Stimulated activated CD8-positive, alpha-beta memory T cell treated with anti-CD3 and anti-CD28 coated beads, Interleukin-7, amount 100 ng/mL, for 48 hours (primary cell): ENCODE data around the gene PLEKHG4.

Experiments
- DNase-seq, 2 donors: peaks; one replicate each; pipeline ENCODE4 v3.0.0-alpha.2; 2020; ENCODE audit warnings: low read depth in 1 of 2; ENCODE audit errors: extremely low read depth in 1 of 2

PLEKHG4 gene

GRCh38 chr16:67264277-67264676 is 15.1 kb upstream of the PLEKHG4 start:
- no peak for DNase-seq

DNA sequence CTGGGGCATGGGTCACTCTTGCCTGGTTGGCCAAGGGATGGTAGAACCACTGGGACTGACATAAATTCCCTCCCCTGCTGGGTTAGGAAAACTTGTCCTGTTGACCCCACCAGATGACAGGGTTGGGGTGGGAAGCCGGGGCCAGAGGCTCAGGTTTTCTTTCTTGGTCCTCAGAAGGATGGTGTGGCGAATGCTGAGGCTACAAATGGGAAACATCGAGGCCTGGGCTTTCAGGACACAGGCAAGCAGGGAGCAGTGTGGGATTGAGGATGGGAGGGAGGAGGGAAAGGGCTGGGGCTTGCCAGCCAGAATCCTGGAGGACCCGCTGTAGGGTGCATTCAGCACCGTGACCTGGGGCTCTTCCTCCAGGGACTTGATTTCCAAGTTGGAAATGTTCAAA is 14.5 kb upstream of the PLEKHG4 start:
- DNase-seq = no peak

DNA sequence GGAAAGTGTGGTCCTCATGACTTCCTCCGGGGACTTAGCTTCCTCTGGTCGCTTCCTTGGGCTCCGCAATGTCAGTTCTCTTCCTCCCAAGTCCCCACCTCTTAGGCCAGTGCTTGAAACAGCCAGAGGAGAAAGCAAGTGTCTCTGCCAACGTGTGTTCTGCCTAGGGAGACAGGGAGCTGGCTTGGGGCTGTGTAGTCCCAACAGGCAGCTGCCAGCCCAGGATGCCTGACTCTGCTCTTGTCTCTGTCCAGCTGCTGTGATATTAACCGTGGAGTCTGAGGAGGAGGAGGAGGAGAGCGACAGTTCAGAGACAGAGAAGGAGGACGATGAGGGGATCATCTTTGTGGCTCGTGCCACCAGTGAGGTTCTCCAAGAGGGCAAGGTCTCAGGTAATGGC is 13.5 kb upstream of the PLEKHG4 start:
- DNase-seq = no peak

DNA sequence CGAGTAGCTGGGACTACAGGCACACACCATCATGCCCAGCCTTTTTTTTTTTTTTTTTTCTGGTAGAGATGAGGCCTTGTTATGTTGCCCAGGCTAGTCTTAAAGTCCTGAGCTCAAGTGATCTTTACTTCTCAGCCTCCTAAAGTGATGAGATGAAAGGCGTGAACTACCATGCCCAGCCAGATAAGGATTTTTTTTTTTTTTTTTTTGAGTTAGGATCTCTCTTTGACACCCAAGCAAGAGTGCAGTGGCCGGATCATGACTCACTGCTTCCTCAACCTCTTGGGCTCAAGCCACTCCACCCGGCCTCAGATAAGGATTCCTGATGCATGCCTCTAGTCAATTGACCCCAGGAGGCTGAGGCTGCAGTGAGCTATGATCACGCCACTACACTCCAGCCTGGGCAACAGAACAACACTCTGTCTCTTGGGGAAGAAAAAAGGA is 11.2 kb upstream of the PLEKHG4 start:
- no peak for DNase-seq

GRCh38 chr16:67269766-67270165 is 9.6 kb upstream of the PLEKHG4 start:
- DNase-seq = no peak

DNA sequence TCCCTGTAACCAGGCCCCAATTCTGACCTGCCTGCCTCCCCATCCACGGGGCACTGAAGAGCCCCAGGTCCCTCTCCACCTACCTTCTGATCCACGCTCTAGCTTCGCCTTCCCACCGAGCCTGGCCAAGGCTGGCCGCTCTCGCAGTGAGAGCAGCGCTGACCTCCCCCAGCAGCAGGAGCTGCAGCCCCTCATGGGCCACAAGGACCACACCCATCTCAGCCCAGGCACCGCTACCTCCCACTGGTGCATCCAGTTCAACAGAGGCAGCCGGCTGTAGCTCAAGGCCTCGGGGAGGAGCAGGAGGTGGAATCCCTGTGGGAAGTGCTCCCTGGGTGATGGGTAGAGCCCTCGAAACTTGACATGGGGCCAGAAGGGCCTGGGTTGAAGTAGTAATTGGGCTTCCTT is 8.4 kb upstream of the PLEKHG4 start:
- DNase-seq = no peak

DNA sequence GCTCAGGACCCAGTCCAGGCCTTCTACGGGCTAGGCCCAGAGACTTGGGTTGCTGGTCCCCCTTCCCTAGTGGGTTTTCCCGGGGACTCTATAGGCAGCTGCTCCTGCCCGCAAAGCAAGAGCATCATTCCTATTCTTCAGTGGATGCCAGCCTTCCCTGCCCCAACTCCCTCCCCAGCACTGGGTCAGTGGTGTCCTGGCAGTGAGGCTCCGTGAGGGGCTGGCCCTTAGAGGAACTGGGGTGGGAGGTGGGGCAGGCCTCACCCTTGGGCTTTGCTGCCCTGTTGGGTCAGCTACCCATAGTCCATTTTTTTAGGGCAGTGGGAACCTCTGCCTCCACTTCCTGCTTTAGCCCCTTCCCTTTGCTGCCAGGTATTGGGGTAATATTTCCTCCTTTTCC is 7.9 kb upstream of the PLEKHG4 start:
- no peak for DNase-seq

- no peak for DNase-seq
These were observed 4.0 kb upstream of the PLEKHG4 start for GRCh38 chr16:67275321-67275720.

GRCh38 chr16:67277294-67277998 is 1.9 kb upstream of the PLEKHG4 start:
- DNase-seq = peak in 1 of 2 donors; percentile 42

- no peak for DNase-seq
These were observed 1.1 kb upstream of the PLEKHG4 start for GRCh38 chr16:67277999-67278772.

DNA sequence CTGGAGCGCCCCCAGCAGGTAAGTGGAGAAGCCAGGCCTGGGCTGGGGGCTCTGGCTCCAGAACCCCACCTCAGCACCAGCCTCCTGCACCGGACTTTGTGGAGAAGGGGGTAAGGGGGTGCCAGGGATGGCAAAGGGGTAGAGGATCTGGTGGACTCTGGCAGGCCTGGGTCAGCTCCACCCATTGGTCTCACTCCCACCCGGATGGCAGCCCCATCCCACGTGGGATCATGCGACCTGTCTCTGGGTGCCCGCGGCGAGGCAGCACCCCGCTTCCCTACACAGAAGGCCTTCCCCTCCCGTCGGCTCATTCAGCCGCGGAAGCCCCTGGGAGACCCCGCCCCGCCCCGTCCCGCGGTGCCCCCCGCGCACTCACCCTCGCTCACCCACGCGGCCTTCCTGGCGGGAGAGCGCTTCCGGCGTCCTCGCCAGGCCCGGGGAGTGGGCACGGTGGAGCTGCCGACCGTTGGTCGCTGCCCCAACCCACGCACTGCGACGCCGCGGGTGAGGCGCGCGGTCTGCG is 498 bp upstream of the PLEKHG4 start:
- DNase-seq = peak in 1 of 2 donors; percentile 45

DNA sequence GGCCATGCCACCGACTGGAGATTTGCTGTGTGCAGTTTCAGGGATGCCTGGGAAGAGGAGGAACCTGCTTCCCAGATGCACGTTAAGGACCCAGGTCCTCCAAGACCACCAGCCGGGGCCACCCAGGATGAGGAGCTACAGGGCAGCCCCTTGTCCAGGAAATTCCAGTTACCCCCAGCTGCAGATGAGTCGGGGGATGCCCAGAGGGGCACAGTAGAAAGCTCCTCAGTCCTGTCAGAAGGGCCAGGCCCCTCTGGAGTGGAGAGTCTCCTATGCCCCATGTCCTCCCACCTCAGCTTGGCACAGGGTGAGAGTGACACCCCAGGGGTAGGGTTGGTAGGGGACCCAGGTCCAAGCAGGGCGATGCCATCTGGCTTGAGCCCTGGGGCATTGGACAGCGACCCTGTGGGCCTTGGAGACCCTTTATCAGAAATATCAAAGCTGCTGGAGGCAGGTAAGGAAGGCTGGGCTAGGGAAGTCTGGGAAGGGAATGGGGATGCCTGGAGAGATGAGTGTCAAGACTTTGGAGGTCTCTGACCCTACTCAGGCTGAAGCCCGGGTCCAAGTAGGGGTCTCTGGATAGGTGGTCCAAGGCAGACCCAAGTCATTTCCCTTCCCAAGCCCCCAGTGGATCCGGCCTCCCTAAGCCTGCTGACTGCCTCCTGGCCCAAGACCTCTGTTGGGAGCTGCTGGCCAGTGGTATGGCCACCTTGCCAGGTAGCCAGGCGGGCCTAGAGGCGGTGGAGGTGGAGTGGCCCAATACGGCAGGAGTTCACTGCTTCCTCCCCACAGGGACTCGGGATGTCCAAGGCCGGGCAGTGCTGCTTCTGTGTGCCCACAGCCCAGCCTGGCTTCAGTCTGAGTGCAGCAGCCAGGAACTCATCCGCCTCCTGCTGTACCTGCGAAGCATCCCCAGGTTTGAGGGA is 1.0 kb downstream of the PLEKHG4 start:
- no peak for DNase-seq

DNA sequence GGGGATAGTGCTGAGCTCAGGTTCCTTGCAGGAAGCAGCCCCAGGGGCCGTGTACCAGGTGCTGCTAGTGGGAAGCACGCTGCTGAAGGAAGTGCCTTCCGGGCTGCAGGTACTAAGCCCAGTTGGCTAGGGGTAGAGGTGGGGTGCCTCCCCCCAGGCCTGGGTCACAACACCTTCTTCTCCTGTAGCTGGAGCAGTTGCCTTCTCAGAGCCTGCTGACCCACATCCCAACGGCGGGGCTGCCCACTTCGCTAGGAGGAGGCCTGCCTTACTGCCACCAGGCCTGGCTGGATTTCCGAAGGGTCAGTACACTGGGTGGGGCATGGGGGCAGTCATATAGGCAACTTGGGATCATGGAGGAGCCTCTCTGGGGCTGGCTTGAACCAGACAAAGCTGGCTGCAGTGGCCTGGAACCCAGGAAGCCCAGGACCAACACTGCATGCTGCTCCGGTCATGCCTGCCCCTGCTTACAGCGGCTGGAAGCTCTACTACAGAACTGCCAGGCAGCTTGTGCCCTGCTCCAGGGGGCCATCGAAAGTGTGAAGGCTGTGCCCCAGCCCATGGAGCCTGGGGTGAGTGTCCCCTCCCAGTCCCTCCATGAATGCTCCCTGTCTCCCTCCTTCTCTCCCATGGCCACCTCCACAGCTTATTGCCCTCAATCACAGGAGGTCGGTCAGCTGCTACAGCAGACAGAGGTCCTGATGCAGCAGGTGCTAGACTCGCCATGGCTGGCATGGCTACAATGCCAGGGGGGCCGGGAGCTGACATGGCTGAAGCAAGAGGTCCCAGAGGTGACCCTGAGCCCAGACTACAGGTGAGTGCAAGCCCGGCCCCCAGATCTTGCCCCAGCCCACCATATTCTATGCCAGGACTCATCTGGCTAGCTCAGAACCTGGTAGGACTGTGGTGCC is 2.5 kb downstream of the PLEKHG4 start:
- no peak for DNase-seq

GRCh38 chr16:67282447-67282805 is 3.1 kb downstream of the PLEKHG4 start:
- no peak for DNase-seq

GRCh38 chr16:67283039-67283825 is 3.9 kb downstream of the PLEKHG4 start:
- no peak for DNase-seq

DNA sequence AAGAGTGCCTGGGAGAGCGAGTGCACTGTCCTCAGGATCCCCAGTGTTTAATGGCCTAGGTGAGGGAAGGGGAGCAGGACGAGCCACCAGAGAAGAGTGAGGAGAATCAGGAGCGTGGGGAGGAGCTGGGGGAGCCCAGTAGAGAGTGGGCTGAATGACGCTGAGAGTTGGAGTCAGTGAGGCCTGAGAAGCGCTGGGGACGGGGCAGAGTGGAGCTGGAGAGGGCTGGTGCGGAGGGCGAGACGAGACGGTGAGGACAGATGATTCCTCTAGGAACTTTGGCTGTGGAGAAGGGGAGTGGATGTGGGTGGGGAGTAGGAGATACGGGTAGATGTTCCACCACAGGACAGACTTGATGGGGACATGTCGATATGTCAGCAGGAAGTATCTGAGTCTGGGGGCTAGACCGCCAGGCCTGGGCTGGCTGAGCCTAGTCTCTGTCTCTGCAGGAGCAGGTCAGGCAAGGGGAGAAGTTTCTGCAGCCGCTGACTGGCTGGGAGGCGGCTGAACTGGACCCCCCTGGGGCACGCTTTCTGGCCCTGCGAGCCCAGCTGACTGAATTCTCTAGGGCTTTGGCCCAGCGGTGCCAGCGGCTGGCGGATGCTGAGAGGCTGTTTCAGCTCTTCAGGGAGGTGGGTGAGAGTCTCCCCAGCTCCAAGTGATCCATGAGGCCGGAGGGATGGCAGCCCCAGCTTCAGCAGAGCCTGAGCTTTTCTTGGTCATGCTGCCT is 4.7 kb downstream of the PLEKHG4 start:
- DNase-seq = no peak

GRCh38 chr16:67284699-67285646 is 5.6 kb downstream of the PLEKHG4 start:
- no peak for DNase-seq
